Right renal cortex interstitium (tissue), 3 donors: ENCODE results near the gene KCNMB2. TPM values are rescaled to one million over a fixed set of nuclear protein-coding genes. Genes with fewer than 3 reads are reported as not detected.
"Not testable (repeated sequence)": the region's sequence is repeated elsewhere in the genome, so short reads cannot be mapped to it uniquely, and the experiment has no call there.

ENCODE experiments used
- DNase-seq, 3 donors: peaks; one replicate each; pipeline ENCODE4 v3.0.0-alpha.2; 2013; ENCODE audit warnings: low read depth in 3 of 3, low spot score in 2 of 3
- polyA plus RNA-seq, 3 donors: library from polyadenylated mRNA; unstranded; fragments of 120-200 nt; gene quantifications; one replicate each; pipeline ENCODE4 v1.2.1, GENCODE V29; 2013; ENCODE audit not compliant: insufficient read length in 3 of 3

The KCNMB2 gene
- polyA plus RNA-seq = 10 to 100 TPM; 26.9 to 33.9 (median 31.0) TPM

DNA sequence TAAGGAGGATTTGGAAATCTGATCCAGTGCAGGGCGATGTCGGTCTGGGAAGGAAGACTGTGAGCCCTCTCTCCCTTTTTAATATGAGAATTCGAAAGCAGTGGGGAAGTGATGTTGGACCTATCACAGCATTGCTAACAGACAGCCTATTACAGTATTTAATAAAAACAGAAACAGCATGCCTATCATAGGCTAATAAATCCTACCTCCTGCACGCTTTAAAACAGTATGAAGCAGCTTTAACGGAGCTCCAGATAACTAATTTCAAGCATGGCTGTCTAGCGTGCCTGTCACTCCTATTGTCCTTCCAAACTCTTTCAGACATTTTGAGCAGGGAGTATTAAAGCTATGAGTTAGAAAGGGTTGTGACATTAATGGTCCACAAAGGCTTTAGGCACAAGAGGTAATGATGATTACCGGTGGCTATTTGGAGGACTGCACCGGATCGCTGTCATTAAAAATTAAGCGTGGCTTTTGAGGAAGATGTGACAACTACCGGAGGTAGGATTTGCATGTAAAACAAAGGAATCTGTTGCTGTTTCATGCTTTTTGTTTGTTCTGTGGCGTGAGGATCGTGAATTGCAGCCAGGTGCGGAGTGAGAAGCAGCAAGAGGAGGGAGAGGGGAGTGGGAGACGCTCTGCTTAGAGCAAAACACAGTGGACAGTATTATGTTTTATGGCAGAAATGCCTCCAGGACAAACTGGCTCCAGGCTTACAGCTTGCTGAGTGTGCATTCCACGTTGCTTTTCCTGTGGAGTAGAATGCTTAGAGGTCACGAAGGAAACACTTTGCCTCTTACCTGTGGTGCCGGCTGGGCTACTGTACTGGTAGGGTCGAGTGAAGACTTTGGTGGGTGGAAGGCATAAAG is at the start of gene KCNMB2:
Gene KCNMB2 (plus strand): TSS at position 226 of the 869 bp plus-strand sequence.
- peak in 1 of 3 donors; percentile 33 for DNase-seq

DNA sequence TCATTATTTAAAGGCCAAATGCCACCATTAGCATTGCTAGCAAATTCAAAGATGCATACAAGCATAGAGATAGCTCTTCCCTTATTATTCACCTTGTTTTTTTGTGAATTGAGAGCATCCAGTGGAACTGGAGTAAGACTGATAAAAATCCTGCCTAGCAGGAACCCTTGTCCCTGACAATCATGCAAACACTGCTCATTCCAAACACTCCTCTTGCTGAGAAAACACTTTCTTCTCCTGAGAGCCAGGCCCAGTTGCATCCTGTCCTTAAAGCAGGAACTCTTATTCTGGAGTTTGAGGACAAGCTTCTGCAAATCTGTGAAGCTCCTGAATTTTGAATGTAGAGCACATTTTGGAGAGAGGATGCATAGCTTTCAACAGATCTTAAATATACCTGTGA is 49.3 kb upstream of the KCNMB2 start:
- no peak for DNase-seq

DNA sequence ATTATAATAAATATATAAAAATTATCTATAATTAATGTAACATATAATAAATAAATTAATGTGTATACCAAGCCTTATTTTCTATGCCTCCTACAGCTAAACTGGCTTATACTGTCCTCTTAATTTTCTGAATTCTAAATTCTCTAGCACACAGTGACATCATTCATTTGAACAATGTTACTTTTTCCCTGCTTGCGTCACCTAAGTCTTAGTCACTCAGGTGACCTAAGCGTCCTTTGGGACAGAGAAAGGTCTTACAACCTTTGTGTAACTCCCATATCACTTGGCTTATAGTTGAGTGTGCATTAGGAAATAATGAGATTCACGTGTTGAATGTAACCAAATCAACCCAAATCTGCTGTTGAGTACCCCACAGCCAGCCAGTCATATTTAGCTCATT is 48.5 kb upstream of the KCNMB2 start:
- DNase-seq = no peak

DNA sequence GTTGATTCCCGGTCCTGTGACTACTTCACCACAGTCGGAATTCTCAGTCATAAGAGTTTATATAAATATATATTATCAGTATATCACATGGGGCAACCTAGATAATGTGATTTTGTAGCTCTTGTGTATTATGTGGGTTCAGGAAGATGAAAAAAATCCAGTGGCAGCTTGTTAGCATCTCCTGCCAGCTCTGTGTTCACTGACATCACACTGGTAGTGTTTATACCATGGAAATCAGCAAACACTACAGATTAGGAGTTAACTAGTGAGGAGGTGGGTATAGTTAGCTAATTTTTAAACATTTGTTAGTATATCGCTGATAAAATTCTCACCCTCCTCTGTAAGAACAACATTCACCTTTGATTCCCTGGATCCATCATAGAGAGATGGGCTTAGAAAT is 44.5 kb upstream of the KCNMB2 start:
- no peak for DNase-seq

DNA sequence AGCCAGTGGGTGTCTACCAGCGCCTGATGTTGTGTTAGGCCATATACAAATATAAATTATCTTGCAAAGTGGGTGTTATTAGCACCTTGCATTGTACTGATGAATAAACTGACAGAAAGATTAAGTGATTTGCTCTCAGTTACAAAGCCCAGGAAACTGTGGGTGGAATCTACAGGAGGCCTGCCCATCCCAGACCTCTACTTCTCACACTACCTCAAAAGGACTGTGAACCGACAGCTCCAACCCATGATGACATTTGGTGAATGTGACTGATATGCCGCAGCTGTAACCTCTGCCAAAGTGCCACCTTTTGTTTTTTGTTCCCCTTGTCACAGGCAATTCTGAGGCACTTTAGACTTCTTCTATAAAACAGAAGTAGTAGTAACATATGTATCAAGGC is 43.7 kb upstream of the KCNMB2 start:
- no peak for DNase-seq

DNA sequence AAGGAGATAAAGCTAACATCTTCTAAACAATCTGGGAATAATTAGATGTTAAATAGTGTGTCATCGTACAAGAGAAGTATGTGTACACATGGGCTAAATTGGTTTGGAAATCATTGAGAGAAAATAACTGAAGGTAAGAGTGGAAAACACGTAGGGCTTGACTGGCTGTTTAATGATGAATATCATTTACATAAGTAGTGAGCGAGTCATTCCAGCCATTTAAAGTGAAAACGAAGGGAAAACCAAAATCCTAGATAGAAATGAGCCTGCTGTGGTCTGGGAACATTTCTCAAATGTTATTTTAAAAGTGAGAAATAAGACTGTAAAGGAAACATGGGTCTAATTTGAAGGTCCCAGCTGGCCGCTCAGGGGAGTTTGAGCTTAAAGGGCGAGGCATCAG is 41.9 kb upstream of the KCNMB2 start:
- no peak for DNase-seq

DNA sequence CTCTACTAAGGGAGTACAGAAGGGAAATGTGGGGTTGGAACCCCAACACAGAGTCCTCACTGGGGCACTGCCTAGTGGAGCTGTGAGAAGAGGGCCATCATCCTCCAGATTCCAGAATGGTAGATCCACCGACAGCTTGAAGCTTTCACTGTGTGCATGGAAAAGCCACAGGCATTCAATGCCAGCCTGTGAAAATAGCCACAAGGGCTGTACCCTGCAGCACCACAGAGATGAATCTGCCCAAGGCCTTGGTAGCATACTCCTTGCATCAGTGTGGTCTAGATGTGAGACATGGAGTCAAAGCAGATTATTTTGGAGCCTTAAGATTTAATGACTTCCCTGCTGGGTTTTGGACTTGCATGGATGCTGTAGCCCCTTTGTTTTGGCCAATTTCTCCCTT is 39.3 kb upstream of the KCNMB2 start:
- DNase-seq = no peak

DNA sequence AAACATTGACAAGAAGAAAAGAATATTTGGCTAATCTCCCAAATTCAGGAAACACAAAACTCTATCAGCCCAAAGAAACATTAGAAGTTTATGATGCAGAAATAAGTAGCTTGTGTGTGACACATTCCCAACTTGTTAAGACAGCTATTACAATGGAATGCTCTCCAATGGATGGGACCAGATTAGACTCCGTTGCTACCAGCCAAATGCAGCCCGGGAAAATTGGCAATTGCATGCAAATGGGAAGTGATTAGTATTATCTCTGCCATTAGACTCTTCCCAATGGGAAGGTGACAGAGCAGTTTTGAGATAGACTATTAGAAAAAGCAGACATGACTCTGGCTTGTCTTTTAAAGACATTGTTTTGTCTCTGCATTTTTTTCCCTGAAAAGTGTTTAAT is 37.4 kb upstream of the KCNMB2 start:
- no peak for DNase-seq

DNA sequence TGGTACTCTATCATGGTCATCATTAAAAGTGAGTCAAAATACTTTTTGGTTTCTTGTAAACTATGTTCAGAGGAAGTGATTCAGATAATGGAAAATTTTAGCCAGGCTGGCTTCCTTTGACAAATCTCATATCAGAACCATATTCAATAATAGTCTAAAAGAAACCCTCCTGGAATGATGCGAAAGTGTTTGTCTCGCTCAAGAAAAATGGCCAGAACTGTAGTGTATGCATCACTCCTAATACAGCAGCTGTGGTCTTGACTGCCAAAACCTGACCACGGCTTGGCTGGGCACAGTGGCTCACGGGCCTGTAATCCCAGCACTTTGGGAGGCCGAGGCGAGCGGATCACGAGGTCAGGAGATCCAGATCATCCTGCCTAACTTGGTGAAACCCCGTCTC is 35.6 kb upstream of the KCNMB2 start:
- DNase-seq = no peak

DNA sequence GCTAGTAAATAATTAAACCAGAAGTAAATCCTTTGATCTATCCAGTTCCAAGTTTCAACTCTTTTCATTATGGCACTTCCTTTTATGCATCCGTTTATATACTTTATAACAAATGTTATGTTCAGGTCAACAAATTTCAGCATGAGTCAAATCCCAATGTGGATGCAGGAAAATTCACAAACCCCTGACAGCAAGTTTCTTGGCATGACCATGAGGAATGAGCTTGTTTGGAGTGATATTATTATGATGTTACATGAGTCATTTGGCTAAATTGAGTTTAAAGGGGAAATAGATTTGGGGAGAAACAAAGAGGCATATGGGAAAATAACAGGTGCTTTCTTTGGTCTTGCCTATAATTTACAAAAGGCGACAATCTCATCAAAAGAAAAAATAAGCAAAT is 32.1 kb upstream of the KCNMB2 start:
- no peak for DNase-seq

DNA sequence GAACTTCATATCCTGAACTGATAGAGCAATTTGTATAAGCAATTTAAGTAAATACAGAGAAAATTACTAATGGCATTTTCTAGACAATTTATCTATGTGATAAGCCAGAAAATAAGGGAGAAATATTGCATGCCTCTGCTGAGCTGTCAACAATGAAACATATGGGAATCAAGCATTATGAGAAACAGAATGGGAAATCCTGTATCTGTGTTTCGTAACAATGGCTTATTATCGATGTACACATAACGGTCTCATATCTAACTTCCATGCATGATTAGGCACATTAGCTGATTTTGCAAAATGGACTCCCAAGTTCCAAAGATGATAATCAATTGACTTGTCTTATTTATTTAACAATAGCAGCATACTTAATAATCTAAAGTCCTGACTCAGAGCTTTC is 30.4 kb upstream of the KCNMB2 start:
- DNase-seq = no peak

DNA sequence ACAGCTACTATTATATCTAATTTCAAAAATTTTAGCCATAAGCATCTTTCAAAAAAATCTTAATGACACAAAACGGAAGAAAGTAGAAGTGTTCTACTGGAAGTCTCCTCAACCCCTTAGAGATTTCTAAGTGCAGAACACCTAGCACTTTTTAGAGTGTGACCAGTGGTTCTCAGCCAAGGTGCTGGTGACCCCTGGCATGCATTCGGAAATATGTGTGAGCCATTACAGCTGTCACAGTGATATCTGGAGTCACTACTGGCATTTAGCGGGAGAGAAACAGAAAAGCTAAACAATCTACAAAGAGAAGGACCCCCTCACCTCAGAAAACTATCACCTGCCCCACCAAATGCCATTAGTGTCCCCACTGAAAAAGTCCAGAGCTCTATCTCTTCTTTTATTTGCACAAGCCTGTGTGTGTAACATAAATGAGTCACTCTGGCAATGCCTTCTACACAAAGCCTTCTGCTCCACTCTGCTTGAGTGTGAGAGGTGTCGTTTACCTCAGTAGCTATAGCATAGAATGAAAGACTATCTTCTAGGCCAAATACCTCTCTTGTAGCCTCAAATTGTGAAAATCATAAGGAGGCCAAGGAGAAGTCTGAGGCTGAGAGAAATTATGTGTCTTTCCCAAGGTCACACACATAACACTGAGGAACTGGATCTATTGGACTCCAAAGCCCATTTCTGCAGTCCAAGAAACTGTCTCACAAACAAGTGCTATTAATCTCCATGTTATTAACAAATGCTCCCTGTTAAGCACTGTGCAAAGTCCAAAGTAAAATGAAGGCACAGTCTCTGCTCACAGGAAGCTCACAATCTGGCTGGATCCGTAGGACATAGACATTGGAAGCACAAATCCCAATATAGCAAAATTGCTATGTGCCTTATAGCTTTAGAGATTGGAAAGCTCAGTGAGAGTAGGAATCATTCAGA is 28.5 kb upstream of the KCNMB2 start:
- no peak for DNase-seq

DNA sequence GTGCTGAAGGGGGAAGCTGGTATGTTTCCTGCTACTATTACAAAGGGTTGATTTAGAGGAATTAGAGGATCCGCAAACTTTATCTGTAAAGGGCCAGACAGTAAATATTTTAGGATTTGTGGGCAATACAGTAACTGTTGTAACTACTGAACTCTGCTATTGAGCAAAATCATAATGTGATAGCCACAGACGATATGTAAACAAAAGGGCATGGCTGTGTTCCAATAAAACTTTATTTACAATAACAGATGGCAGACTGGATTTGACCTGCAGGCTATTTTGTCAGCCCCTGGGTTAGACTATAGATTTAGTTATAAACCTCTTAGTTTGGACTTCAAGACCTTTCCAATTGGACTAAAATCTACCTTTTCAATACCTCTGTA is 27.8 kb upstream of the KCNMB2 start:
- no peak for DNase-seq

DNA sequence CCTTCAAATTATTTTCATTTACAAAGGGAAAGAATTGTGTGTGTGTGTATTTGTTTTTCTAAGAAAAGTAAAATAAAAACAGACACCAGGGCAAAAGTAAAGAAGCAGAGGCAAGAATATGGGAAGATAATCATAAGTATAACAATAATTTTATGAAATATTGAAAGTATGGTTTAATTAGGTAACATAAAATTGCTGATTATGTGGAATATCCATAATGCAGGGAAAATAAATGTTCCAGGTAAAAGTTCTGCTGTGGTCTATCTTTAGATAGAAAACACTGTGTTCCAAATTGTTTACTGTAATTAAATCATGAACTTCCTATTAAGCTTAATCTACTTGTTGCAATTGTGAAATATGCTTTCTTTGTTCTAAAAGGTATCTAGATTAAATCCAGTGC is 25.7 kb upstream of the KCNMB2 start:
- DNase-seq = no peak

DNA sequence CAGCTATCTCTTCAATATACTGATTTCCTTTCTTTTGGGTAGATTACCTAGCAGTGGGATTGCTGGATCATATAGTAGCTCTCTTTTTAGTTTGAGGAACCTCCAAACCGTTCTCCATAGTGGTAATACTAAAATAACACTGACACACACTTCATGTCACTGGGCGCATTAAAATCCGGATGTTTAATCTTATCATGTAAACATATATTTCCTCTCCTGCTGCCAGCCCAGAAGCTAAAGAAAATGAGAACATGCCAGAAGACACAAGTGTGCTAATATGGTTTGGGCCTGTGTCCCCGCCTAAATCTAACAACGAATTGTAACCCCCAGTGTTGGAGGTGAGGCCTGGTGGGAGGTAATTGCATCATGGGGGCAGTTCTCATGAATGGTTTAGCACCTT is 23.6 kb upstream of the KCNMB2 start:
- no peak for DNase-seq

DNA sequence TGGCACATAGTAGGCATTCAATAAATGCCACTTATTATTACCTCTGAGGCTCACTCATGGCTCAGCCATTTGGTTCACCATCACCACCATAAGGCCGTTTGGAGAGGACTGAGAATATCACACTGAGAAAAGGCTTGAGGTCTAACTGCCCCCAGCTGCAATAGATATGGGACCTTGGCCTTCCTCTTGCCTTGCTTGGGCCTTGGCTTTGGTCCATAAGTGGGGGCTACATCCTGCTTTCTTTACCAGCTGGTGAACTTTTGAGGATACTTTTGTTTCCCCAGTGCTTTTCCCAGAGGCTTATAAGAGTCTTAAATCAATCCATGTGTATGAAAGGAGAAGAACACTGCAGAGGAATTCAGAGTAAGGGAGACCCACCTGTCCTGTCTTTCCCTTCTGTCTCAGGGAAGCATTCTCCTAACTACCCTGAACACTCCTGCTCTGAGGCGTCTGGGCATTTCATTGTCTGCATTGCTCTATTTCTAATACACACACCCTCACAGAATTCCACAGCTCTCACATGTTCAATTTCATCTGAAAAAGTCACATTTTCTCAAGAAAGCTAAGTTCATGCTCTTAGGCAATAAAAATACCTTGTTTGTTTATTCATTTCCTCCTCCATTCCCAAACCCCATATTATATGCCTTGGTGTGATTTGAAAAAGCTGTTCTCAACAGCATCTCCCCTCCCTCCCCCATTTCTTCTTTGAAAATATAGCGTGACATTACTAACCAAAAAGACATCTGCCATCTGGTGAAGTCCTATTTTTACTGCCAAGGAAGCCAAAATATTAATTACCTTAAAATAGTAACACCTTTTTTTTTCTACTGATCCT is 22.5 kb upstream of the KCNMB2 start:
- DNase-seq = peak; percentile 40 to 60 (median 42)

DNA sequence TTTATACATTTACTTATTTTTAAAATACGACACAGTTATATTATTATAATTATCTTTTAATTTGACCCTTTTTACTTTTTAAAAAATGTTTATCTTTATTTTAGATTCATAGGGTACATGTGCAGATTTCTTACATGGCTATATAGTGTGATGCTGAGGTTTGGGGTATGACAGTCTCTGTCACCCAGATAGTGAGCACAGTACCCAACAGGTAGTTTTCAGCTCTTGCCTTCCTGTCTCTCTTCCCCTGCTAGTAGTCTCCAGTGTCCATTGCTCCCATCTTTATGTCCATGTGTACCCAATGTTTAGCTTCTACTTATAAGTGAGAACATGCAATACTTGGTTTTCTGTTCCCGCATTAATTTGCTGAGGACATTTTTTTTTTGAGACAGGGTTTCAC is 21.8 kb upstream of the KCNMB2 start:
- DNase-seq = no peak

DNA sequence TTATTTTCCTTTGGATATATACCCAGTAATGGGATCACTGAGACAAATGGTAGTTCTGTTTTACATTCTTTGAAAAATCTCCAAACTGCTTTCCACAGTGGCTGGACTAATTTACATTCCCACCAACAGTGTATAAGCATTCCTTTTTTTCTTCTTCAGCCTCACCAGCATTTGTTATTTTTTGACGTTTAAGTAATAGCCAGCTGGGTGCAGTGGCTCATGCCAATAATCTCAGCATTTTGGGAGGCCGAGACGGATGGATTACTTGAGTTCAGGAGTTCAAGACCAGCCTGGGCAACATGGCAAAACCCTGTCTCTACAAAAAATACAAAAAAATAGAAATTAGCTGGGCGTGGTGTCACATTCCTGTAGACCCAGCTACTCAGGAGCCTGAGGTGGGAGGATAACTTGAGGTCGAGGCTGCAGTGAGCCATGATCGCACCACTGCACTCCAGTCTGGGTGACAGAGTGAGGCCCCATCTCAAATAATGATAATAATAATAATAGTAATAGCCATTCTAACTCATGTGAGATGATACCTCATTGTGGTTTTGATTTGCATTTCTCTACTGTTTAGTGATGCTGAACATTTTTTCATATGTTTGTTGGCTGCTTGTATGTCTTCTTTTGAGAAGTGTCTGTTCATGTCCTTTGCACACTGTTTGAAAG is 21.0 kb upstream of the KCNMB2 start:
- not testable (repeated sequence) for DNase-seq

DNA sequence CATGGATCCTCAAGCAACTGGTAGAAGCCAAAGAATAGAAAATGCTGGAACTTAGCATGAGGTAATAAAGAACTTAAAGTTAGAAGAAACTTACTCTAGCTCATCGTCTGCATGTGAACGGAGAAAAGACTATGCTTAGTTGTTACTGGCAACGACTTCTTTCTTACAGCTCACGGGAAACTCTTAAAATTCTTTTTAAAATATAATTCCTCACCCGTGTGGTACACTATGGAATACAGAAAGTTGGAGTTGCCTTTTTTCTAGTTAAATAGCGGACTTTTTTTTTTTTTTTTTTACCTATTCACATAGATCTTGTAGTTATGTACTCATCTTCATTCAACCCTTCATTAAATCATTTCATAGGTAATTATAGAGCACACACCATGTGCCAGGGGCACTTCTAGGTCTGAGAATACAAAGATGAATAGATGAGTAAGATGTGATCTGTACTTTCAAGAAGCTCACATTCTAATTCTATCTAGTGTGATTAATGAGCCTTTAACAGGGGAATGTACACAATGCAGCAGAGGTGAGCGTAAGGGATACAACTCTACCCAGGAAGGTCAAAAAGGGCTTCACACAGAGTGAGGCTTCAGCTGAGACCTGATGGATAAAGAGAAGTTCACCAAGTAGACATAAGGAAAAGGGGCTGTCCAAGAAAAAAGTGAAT is 18.4 kb upstream of the KCNMB2 start:
- DNase-seq = no peak
